GM18870 (cell line): ENCODE results near the gene FEN1.

Source experiments
- ATAC-seq: cut with Tn5 transposase; IDR thresholded peaks from one replicate; pipeline ENCODE4 v1.9.1; 2021; ENCODE audit warnings: moderate library complexity; ENCODE audit not compliant: unreplicated experiment

FEN1 gene

DNA sequence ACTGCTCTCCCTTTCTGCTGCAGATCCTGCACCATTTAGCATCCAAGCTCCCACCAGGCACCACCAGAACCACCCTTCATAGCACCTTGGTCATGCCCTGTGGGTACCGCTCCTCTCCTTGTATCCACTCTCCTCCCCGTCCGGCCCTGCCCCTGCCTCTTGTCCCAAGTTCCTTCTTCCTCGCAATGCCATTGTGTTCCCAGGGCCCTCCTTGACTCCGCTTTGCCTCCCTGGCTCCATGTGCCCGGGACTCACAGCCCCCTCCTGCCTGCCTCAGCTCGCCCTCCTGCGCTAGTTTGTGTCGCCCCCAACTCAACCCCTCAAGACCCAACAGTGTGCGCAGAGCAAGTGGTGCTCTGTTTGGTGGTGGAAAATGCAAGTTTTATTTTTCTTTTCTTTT is 46.2 kb downstream of the FEN1 start:
- no peak for ATAC-seq

DNA sequence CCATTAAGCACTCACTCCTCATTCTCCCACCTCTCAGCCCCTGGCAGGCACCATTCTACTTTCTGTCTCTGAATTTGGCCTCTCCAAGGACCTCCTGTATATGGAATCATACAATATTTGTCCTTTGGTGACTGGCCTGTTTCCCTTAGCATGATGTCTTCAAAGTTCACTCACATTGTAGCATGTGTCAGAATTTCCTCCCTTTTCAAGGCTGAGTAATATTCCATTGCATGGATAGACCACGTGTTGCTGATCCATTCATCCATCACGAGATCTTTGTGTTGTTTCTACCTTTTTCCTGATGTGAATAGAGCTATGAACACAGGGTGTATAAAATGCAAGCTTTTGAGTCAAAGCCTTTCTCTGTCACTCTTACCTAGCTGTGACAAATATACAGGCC is 47.0 kb downstream of the FEN1 start:
- ATAC-seq, result no peak

DNA sequence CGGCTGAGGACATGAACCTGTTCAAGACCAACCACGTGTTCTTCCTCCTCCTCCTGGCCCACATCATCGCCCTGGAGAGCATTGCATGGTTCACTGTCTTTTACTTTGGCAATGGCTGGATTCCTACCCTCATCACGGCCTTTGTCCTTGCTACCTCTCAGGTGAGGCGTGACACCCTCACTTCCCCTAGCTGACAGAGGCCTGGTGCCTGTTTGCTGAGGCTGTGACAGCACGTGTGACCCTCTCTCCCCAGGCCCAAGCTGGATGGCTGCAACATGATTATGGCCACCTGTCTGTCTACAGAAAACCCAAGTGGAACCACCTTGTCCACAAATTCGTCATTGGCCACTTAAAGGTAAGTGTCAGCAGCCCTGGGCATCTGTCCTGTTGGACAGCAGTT is 47.7 kb downstream of the FEN1 start:
- no peak for ATAC-seq

DNA sequence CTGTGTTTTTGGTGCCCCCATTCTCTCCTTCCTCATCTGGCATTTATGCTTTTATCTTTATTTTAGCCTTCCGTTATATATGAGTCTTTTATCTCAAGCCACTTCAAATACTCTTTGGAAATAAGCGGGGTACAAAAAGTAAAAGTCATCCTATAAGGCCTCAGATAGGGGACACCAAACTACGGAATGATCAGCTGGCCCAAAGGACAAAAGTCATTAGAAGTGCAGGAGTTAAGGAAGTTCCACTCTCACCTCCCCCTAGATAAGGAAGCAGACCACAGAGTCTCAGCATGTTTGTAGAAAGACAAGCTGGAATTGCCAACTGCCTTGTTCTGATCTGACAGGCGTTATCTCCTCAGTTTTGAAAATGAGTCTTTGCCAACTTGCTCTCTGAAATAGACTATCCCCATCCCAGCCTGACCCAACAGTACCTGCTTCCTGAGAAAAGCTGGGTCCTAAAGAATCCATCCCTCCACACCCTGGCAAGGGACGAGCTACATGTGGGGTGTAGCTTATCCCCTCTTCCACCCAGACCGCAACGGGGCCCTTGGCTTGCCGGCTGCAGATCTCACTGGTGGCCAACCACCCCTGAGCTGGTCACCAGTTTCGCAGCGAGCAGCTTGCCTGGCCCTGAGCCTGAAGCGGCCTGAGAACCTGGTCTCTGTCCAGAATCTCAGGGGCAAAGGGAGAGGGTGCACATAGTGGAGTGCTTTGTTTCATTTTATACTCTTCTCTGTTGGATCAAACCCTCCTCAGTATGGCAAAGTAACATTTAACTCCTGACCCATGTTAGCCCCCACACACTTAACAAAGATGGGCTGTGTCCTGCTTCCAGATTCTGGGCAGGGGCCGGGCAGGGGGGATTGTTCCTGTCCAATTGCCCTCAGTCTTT is 49.2 kb downstream of the FEN1 start:
- ATAC-seq, result no peak

DNA sequence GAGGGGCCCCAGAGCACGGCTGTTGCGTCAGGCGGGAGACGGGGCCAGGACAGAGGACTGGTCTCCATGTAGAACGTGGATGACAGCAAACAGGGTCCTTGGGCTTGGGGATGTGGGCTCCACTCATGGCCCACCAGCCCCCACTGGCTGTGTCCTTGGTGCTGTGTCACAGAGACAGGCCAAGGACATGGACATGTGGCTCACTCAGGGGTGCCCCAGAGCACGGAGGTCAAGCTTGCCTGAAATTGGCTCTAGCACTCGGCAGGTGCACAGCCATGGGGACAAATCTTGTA is 49.8 kb downstream of the FEN1 start:
- ATAC-seq, result no peak

DNA sequence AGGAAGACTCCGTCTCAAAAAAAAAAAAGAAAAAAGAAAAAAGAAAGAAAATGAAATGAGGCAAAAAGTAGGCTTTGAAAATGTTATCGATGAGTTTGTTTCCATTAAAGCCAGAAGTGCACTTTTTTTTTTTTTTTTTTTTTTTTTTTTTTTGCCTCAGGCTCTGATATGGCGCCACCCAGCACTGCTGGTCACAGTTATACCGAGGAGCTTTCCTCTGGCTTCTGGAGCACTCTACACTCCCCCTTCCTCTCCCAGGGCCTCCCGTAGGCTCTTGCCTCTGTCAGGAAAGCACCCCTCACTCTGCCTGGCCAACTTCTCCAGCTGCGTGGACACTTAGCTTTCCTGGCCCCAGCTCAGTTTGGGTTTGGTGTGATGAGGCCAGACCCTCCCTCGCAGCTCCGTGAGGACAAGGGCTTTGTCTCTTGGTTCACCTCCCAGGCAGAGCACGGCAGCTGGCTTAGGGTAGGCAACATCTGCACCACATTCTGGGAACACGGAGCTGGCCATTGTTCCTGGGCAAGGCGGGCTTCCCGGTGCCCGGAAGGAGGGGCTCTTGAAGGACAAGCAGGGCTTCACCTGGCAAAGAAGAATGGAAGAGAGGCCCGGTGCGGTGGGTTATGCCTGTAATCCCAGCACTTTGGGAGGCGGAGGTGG is 52.3 kb downstream of the FEN1 start:
- ATAC-seq, result no peak

DNA sequence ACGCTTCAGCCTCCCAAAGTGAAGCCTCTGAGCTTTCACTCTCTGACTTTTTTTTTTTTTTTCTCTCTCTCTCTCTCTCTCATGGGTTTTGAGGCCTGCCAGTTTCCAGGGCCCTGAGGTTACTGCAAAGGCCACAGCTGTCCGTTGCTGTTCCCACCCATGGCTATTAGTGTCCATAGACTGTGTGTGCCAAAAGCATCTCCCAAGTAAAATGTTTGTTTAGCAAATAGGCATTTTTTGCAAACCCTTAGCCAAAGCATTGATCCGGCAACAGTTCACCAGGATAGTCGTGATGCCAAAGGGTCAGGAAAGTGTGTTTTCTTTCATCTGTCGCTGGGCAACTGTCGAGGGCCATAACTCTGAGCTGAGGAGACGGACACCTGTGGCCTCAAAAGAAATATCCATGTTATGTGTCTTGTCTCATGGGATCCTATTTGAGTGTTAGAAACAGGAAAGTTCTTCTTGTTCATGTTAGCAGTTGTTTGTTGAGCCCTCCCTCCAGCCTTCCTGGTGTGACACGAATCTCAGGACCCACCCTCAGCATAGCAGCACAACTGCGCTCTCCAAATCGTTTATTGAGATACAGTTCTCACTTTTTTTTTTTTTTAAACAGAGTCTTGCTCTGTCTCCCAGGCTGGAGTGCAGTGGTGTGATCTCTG is 53.8 kb downstream of the FEN1 start:
- ATAC-seq, result no peak
